Smooth muscle cell (in vitro differentiated cells): ENCODE results near the gene TICRR. TPM values are rescaled to one million over a fixed set of nuclear protein-coding genes. Genes with fewer than 3 reads are reported as not detected.

Experiments
- DNase-seq: peaks from one replicate; lab custom pipeline; 2025; ENCODE audit not compliant: unreplicated experiment; lab: John Stamatoyannopoulos, UW
- H2AFZ ChIP-seq: fragments of 200-600 bp; sonication (generic); 2 replicates; pipeline ENCODE4 v1.6.0; 2016; ENCODE audit warnings: antibody characterized with exemption, low read depth, mild to moderate bottlenecking
- H3F3A ChIP-seq: fragments of 200-600 bp; sonication (generic); 2 replicates; pipeline ENCODE4 v1.6.0; 2017; ENCODE audit warnings: antibody characterized with exemption, low read depth
- H3K27ac ChIP-seq: fragments of 200-600 bp; sonication (generic); 2 replicates; pipeline ENCODE4 v1.5.1; 2016; ENCODE audit warnings: low read depth, mild to moderate bottlenecking
- H3K27me3 ChIP-seq: fragments of 200-600 bp; sonication (generic); 2 replicates; pipeline ENCODE4 v1.6.1; 2016; ENCODE audit warnings: low read depth, mild to moderate bottlenecking
- H3K36me3 ChIP-seq: fragments of 200-600 bp; sonication (generic); 2 replicates; pipeline ENCODE4 v1.5.1; 2016; ENCODE audit warnings: low read depth
- H3K4me1 ChIP-seq: fragments of 200-600 bp; sonication (generic); 2 replicates; pipeline ENCODE4 v1.5.1; 2016; ENCODE audit warnings: low read depth
- H3K4me2 ChIP-seq: fragments of 200-600 bp; sonication (generic); 2 replicates; pipeline ENCODE4 v1.6.0; 2016; ENCODE audit warnings: mild to moderate bottlenecking
- H3K4me3 ChIP-seq: fragments of 200-600 bp; sonication (generic); 2 replicates; pipeline ENCODE4 v1.5.1; 2016; ENCODE audit warnings: mild to moderate bottlenecking
- H3K79me2 ChIP-seq: fragments of 200-600 bp; sonication (generic); 2 replicates; pipeline ENCODE4 v1.6.0; 2016; ENCODE audit warnings: low read depth, mild to moderate bottlenecking
- H3K9ac ChIP-seq: fragments of 200-600 bp; sonication (generic); 2 replicates; pipeline ENCODE4 v1.6.0; 2016; ENCODE audit warnings: low read depth
- H3K9me3 ChIP-seq: fragments of 200-600 bp; sonication (generic); replicated peaks from 2 replicates; pipeline ENCODE4 v1.5.1; 2016; ENCODE audit warnings: low read depth
- H4K20me1 ChIP-seq: fragments of 200-600 bp; sonication (generic); 2 replicates; pipeline ENCODE4 v1.6.0; 2016; ENCODE audit warnings: low read depth
- WGBS: methylation state at CpG from one replicate; pipeline ENCODE4 v1.1.7; 2016; ENCODE audit warnings: low lambda C conversion rate; 5-methylcytosine and 5-hydroxymethylcytosine counted together
- polyA plus RNA-seq: library from polyadenylated mRNA; unstranded; fragments of >200 nt; fragmentation: Nextera tagmentation; extraction: Ambion mirVana; gene quantifications from 2 replicates; pipeline ENCODE4 v1.2.1, GENCODE V29; 2016
- total RNA-seq: library from RNA; depleted of rRNA; stranded (reverse); fragments of >200 nt; gene quantifications from 2 replicates; pipeline ENCODE4 v1.2.3, GENCODE V29; 2014
- TF ChIP-seq, protein P1 (sequence below): fragments of 200-600 bp; sonication (generic); IDR thresholded peaks from 2 replicates; pipeline ENCODE4 v1.5.1; 2017; ENCODE audit warnings: borderline replicate concordance, mild to moderate bottlenecking, antibody characterized with exemption; ENCODE audit not compliant: insufficient read depth, poor library complexity, severe bottlenecking

TICRR gene
- total and polyA plus RNA-seq, 2 experiments from 2014 or later = 1.3 to 2.6 TPM

DNA sequence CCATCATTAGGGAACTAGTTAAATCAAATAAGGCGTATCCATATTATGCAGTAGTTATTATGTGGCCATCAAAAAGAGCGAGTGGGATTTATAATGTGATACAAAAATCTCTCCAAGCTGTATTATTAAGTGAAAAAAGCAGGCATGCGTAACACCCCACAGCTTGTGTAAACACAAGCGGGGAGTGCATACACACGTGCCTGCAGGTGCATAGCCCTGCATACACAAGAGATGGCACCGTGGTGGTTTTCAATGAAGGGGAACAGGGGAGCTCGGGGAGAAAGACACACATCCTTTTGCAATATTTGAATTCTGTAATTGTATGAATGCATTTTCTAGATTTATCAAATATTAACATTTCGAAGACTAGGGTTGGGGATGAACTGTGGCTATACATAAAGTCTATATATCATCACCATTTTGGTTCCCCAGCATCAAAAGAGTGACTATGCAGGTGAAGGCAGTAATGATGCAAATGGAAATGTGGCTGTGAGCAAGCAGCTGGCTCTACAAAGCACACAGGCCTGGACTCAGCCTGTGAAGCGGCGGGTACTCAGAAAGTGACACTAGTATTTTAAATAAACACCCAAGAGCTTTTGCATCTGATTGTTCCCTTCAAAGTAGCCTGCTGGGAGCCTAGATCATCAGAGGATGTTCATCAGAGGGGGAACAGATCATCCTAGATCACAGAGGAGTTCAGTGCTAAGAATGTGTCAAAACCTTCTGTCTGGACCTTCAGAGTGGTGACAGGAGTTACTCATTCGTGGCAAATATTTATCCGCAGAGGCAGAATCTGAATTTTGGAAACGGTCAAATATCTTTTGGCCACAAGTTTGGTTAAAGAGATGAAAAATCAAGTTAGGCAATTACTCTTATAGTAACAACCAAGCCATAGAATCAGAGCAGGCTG lies 89.4 kb downstream of the TICRR start:
- WGBS = 88% methylated on average over 13 of the region's 13 CpGs
- Histone ChIP-seq H2AFZ (peak overlapping the region; percentile 78), H3K4me2 (peak overlapping the region; percentile 87), H4K20me1 (no peaks in the 10 kb centered on the region), H3K9ac (no peak overlapping the region), H3K9me3 (no peaks in the 10 kb centered on the region), H3F3A (peaks cover 7% of the 10 kb centered on the region), H3K79me2 (no peaks in the 10 kb centered on the region), H3K27ac (no peak overlapping the region), H3K36me3 (no peaks in the 10 kb centered on the region), H3K4me1 (no peaks in the 10 kb centered on the region), H3K27me3 (no peaks in the 10 kb centered on the region), H3K4me3 (peak overlapping the region; percentile 53)
- TF ChIP-seq, protein P1, sequence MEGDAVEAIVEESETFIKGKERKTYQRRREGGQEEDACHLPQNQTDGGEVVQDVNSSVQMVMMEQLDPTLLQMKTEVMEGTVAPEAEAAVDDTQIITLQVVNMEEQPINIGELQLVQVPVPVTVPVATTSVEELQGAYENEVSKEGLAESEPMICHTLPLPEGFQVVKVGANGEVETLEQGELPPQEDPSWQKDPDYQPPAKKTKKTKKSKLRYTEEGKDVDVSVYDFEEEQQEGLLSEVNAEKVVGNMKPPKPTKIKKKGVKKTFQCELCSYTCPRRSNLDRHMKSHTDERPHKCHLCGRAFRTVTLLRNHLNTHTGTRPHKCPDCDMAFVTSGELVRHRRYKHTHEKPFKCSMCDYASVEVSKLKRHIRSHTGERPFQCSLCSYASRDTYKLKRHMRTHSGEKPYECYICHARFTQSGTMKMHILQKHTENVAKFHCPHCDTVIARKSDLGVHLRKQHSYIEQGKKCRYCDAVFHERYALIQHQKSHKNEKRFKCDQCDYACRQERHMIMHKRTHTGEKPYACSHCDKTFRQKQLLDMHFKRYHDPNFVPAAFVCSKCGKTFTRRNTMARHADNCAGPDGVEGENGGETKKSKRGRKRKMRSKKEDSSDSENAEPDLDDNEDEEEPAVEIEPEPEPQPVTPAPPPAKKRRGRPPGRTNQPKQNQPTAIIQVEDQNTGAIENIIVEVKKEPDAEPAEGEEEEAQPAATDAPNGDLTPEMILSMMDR = no peak
- DNase-seq = no peak

DNA sequence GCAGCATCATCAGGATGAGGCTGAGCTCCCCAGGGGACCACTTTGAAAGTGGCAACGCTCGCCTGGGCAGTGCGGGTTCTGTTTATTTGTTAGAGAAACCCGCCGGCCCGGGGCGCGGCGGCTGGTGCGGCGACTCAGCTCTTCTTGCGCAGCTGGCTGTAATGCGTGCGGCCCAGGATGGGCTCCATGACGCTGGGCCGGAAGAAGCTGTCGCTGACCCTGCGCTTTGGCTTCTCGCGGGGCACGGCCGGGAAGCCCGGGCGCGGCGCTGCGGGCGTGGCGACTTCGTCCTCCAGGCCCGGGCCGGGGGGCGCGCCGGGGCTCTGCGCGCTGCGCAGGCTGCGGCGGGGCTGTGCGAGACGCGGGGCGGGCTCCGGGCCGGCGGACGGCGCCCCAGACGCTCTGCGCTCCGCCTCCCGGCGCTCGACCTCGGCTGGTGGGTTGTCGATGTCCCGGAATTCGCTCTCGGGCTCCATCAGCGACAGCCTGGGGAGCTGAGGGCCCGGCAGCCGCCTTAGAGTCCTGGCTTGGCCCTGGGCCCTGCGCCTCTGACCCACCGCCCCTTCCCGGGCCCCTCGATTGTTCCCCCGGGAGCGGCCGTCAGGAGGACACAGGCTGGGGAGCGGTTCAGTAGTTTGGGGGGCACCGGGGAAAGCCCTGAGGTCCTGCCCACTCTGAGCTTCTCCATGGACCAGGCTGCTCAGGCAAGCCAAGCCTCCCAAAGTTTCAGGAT lies 90.3 kb downstream of the TICRR start:
- Histone ChIP-seq H2AFZ (peak overlapping the region; percentile 90), H3K9me3 (no peaks in the 10 kb centered on the region), H3K79me2 (no peaks in the 10 kb centered on the region), H3K27me3 (no peaks in the 10 kb centered on the region), H3K27ac (peak overlapping the region; percentile 38), H3K4me1 (no peaks in the 10 kb centered on the region), H3K4me2 (peak overlapping the region; percentile 87), H4K20me1 (no peaks in the 10 kb centered on the region), H3K4me3 (peak overlapping the region; percentile 53), H3K36me3 (no peaks in the 10 kb centered on the region), H3F3A (peaks cover 7% of the 10 kb centered on the region), H3K9ac (peak overlapping the region; percentile 51)
- TF ChIP-seq, protein P1 = no peak
- peak; percentile 20 for DNase-seq
- WGBS = 7% methylated on average over 61 of the region's 72 CpGs

DNA sequence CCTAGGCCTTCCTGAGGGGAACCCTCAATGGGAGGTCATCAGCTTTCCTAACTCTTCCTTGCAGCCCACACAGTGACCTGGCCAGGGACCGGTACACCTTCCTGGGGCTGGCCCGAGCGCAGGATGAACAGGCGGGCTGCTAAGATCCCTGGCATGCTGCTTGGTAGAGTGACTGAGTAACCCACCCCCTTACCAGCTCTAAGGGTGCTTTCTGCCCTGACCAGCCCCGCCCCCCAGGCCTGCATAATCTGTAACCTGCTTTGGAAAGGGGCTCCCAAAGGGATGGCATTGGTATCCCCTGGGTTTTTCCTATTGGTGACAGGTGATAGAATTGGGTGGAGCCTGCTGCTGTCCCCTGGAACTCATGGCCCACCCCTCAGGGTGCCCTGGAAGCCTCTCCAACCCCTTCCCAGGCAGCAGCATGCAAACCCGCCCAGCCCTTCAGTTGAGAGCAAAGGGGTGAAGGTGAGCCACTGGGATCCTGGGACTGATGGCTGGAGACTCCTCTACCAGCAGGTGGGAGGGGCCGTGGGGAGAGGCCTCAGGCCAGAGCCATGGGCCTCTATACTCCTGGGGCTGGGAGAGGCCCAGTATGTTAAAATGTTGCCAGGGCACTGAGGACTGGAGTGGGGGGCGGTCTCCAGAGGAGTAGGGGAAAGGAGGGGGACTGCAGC lies 91.1 kb downstream of the TICRR start:
- no peaks in the 10 kb centered on the region for H3K79me2 ChIP-seq
- TF ChIP-seq, protein P1 = no peak
- H2AFZ ChIP-seq = peak overlapping the region; percentile 90
- WGBS = 91% methylated on average over 7 of the region's 8 CpGs
- no peaks in the 10 kb centered on the region for H3K4me1 ChIP-seq
- H3K4me2 ChIP-seq = peak overlapping the region; percentile 87
- H3K36me3 ChIP-seq = no peaks in the 10 kb centered on the region
- H3K27me3 ChIP-seq = no peaks in the 10 kb centered on the region
- peak overlapping the region; percentile 38 for H3K27ac ChIP-seq
- H3F3A ChIP-seq = peaks cover 7% of the 10 kb centered on the region
- no peak for DNase-seq
- peak overlapping the region; percentile 51 for H3K9ac ChIP-seq
- no peak overlapping the region for H3K4me3 ChIP-seq
- H4K20me1 ChIP-seq = no peaks in the 10 kb centered on the region
- H3K9me3 ChIP-seq = no peaks in the 10 kb centered on the region
